Stimulated activated CD4-positive, alpha-beta T cell treated with anti-CD3 and anti-CD28 coated beads, Interleukin-12 subunit alpha, Interleukin-12 subunit beta, amount 100 ng/mL, for 4 hours (primary cell): ENCODE data around the gene EIF2AK3.
"Not testable (repeated sequence)": the region's sequence is repeated elsewhere in the genome, so short reads cannot be mapped to it uniquely, and the experiment has no call there.

Experiments
- DNase-seq: peaks from one replicate; pipeline ENCODE4 v3.0.0-alpha.2; 2020

The EIF2AK3 gene

DNA sequence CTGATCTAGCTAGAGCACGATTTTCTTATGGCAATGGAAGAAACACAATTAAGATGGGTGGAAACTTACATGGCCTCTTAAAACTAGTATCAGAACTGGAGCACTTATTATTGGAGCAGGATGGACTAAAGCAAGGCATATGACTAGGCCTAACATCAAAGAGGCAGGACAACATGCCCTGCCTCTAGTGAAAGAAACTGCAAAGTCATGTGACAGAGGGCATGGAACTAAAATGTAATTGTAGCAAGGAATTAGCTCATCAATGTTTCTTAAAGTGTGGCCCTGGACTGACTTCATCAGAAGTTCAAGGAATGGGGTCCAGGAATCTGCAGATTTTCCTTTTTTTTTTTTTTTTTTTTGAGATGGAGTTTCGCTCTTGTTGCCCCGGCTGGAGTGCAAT lies 5.3 kb upstream of the EIF2AK3 start:
- DNase-seq: no peak

DNA sequence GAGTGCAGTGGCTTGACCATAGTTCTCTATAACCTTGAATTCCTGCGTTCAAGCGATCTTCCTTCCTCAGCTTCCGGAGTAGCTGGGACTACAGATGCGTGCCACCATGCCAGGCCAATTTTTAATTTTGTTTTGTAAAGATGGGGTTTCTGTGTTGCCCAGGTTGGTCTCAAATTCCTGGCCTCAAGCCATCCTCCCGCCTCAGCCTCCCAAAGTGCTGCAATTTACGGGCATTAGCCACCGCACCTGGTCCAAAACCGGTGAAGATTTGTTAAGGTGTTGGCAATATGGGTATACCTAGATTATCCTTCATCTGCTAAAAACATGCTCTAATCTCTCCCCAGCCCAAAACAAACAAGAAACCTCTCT lies 1.3 kb upstream of the EIF2AK3 start:
- no peak for DNase-seq

DNA sequence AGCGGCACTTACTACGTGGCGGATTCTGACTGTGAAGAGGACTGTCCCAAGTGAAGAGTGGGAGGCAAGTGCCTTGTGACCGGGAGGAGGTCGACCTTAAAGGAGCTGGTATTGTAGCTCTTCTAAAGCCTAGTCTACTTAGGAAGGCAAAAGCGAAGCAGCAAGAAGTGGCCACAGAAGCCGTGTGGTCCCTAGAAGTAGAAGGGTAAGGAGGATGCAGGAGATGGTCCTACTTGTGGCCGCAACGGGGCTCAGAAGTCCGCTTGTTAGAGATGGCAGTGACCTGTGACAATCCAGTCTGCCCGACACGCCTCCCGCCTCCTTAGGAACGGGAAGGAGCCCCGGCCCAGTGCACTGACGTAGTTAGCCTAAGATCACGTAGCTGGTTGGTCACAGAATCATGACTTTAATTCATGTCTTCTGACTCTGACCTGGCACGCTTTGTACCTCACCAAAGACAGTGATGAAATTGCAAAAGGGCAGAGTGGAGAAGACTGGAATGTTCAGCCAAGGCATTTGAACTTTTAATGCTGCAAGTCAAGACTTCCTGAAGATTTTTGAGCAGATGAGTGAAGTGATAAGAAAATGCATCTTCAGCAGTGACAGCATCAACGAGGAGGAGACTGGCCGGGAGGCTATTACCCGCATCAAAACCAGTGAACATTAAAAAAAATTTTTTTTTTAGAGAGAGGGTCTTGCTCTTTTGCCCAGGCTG lies 749 bp upstream of the EIF2AK3 start:
- peak; percentile 65 for DNase-seq

DNA sequence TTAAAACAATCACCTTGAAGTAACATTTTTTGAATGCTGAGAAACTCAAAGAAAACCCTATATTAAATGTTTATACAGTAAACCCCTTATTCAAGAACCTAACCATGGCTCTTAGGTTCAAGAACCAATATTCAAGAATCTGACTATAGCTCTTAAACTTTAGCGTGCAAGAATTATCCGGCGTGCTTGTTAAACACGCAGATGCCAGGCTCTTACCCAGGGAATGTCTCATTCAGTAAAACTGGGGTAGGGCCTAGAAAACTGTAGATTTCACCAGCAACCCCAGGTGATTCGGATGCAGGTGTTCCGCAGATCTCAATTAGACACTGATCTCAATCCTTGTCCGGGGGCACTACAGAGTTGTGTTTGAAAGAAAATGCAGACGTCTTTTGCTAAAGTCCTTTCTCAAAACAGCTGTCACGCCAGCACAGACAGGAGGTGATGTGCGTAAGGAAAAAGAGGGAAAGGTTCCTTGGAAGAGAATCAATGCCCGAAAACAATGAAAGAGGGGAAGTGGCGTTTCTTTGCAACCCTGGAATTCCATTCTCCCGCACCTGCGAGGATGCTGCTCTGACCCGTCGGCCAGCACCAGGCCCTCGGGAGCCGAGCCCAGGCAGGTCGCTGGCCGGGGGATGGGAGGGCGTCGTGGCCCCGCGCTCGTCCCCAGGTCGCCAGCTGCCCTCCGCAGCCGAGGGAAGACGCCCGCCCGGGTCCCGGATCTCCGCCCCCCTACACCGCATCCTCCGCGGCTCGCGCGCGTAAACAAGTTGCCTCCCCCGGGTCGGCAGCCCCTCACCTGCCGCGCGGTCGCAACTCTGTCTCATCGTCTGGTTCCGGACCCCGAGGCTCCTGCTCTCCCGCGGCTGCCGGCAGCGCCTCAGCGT lies 851 bp downstream of the EIF2AK3 start:
- peak; percentile 36 for DNase-seq

DNA sequence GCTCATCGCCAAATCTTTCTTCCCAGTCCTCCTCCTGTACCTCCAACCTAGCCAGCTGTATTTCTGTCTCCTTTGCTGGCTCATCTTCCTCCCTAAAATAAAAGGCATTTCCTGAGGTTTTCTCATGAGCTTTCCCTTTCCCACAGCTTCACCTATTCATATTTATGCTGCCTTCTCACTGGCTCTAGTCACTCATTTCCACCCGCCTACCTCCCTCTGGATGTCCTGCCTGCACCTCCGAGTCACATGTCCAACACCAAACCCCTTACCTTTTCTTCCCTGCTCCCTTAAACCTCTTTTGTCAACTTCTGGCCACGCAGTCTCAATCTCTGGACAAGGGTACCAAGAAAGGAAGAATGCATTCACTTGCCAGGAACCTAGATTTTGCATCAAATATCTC lies 2.8 kb downstream of the EIF2AK3 start:
- DNase-seq: no peak

DNA sequence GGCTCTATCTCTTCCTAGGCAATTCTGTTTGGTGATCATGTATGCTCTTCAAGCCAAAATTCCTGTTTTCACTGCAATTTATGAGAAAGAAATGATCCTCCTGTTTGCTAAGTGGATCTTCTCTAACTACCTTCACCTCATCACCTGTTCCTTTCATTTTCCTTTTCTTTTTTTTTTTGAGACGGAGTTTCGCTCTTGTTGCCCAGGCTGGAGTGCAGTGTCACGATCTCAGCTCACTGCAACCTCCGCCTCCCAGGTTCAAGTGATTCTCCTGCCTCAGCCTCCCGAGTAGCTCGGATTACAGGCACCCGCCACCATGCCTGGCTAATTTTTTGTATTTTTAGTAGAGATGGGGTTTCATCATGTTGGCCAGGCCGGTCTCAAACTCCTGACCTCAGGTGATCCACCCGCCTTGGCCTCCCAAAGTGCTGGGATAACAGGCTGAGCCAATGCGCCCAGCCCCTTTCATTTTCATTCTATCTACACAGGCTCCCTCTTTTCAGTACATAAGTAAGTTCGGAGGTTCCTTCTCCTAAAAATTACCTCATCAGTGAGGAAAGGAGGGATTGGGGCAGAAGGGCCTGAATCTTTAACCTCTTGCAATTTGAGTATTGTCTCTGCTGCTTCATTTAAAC lies 3.3 kb downstream of the EIF2AK3 start:
- not testable (repeated sequence) for DNase-seq

DNA sequence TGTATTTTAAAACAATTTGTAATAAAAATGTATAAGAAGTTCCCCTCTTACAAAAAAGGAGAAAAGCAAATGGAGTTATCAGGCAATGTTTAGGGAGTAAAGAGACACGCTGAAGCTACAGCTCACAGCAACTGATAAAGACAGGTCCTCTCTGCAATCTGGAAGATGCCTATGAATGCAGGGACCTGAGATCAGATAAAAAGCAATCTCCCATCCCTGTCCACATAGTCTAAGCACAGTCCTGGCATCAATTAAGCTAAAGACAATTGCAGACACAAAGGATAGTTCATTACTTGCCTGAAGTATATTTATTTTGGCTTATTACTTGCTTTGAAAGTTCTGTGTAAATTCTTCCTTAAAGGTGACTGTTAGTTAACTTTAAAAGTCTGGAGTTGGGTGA lies 5.0 kb downstream of the EIF2AK3 start:
- no peak for DNase-seq

DNA sequence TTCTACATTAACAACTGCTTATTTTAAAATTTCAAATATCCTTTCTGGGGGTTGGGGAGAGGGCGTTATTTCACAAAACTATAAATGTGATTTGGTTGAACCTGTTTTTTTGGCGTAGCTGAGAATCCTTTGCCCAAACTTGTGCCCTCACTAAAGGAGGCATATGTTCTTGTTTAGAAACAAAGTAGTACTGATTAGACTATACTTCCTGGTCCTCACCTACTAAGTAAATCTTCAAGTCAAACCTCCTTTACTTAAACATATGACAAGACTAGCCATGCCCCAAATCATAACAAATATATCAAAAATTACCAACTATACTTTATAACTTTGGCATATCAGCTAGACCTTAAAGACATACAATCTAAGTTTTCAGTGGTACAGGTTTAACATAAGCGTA lies 5.8 kb downstream of the EIF2AK3 start:
- DNase-seq: no peak

DNA sequence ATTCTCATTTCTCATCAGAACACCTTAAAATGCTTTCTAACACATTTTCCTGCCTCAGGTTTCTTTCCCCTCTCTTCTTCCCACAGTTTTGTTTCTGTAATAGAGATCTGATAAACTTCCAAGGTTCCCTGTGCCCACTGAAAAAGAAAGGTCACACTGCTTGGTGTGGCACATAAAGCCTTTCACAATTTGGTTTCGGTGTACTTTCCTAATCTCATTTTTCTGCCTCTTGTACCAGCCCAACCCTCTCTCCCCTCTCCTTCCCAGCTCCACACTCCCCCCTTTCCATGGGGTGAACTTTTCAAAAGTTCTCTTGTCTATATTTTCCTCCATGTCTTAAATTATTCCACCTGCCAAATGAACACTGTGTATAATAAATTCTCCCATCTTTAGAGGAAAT lies 7.2 kb downstream of the EIF2AK3 start:
- no peak for DNase-seq

DNA sequence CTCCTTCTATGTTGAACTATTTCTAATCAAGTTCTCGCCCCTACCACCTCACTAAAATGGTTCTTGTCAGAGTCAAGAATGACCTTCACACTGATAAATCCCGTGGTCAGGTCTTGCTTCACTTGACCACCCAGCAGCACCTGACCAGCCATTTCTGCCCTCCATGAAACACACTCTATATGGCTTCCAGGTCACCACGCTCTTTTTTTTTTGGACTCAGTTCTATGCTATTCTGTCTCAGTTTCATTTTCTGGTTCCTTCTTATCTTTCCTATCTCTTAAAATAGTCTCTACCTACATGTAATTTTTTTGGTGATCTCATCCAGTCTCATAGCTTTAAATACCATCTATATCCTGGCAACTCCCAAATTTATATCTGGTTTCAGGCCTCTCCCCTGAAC lies 11.4 kb downstream of the EIF2AK3 start:
- no peak for DNase-seq

DNA sequence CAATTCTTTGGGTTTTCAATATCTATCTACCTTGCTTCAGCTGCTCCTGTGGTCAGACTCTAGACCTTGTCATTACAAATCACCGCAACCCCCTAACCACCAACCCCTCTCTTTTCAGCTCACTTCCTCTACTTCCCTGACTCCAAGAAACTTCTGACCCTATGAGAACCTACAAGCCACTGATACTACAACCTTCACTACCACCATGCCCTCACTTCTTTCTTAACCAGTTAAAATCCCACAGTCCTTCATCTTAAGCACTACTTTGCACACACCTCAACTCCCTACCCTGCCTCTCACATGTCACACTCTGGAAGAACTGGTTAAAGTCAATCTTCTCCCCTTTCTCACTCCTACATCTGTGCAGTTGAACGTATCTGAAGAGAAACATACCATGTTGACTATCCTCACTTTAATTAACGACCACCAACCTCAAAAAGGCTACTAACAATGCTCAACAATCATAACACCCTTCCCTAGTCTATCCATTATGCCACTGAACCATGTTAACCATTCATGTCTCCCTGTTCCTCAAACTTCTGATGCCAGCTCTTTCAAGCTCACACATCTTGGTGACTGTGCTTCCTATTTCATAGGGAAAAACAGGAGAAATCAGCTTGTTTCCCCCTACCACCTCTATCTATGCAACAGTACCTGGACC lies 12.6 kb downstream of the EIF2AK3 start:
- DNase-seq: no peak

DNA sequence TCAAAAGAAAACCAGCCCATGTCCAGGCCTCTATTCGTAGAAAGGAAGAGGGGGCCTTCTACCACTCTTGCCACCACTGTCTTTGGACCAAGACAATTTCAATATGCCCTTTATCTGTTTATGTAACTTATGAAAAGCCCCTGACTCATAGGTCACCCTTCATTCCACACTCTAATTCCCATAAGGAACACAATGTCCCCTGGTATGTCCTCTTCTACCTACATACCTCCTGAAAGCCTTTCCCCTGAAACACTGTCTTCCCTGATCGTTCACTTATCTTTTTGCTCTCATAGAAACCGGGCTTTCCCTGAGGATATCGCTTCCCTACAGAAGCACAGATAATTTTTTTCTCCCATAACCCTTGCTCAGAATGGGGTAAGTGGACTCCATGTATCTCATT lies 13.3 kb downstream of the EIF2AK3 start:
- no peak for DNase-seq

DNA sequence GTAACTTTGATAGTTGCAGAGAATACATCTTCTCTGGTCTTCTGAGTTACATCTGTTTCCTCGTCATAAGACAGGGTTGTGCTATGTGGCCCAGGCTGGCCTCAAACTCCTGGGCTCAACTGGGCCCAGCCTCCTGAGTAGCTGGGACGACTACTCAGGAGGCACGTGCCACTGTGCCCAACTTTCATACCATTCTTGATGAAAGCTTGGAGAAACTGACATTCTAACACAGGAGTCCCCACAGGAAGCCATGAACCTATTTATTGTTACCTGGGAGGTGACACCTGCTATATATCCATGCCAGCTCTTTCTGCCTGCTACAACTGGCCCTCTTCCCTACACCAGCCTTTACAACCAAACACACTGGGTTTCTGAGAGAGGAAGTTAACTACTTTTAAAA lies 19.1 kb downstream of the EIF2AK3 start:
- no peak for DNase-seq

DNA sequence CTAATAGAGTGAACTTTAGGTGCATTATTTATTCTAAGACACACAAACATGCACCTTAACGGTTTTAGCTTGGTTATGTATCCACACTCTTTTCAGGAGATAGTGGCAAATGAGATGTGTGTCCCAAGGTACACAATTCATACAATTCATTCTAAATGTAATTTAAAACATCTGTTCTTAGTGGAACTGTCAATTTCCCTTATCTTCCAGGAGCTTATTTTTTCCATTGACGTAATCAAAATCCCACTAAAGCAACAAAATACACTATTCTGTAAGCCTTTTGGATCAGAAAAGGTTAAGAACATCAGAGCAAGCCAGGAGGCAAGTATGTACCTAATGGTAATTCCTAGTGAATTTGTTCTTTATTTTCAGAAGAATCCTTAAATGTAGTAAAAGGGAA lies 19.8 kb downstream of the EIF2AK3 start:
- DNase-seq: no peak

DNA sequence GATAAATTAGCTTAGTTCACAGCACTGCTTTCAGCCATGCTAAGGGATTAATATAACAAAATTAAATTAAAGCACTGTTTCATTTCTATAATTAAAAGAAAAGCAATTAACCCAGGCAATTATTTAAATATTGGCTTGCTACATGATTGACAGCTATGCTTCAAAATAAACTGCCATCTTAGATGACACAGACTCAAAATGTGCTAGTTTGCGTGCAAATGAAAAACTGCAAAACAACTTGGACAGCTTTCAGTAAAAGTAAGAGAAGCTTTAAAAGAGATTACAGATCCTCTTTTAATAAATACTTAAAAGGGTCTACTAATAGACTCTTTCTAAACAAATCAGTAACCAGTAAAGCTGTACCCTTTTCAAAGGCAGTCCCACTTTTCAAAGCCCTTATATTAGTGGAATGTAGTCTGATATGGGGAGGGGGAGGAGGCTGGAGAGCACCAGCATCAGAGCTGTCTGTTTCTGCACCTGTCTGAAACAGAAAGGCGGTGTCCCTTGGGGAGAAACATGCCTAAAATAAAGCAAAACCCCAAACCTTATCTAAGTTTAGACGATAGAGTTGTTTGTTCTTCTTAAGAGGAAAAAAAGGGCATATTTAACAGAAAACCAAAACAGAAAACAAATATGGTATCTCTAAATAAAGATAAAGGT lies 20.8 kb downstream of the EIF2AK3 start:
- no peak for DNase-seq

DNA sequence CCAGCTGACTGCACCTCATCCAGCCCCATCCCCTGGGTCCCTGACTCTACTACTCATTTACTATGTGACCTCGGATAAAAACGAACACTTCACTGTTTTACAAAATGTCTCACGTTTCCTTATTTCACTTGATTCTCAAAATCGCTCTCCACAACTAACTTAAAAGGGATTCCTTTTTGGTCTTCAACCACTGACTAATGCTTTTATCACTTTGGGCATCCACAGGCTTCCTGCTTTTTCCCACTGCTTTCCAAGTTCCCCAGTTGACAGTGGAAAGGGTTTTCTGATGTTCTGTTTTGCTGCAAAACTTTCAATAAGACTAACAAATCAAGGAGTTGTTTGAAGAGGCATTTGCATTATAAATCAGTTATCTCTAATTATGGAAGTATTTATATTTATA lies 24.1 kb downstream of the EIF2AK3 start:
- no peak for DNase-seq

DNA sequence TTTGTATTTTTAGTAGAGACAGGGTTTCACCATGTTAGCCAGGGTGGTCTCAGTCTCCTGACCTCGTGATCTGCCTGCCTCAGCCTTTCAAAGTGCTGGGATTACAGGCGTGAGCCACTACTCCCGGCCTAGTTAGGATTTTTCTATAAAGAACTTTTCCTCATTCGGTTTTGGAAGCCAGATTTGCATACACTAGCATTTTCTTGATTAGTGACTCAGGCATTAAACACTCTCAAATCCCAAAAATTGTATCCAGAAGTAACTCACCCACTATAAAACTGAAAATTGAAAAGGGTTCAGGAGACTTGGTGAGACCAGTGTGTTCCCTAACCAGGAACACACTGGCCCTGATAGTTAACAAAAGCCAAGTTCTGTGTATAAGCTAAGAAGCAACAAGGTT lies 25.2 kb downstream of the EIF2AK3 start:
- no peak for DNase-seq

DNA sequence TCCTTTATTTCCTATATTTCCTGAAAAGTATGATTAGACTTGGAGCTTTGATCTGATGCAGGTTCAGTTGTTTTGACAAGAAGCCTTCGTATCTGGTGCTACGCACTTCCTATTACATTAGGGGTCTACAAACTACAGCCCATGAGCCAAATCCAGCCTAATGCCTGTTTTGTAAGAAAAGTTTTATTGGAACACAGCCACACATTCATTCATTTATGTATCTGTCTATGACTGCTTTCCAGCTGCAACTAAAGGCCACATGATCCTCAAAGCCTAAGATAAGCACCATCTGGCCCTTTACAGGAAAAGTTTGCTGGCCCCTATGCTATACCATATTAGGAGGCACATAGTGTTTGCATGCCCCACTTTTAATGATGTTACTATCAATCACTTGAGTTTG lies 26.0 kb downstream of the EIF2AK3 start:
- DNase-seq: no peak

DNA sequence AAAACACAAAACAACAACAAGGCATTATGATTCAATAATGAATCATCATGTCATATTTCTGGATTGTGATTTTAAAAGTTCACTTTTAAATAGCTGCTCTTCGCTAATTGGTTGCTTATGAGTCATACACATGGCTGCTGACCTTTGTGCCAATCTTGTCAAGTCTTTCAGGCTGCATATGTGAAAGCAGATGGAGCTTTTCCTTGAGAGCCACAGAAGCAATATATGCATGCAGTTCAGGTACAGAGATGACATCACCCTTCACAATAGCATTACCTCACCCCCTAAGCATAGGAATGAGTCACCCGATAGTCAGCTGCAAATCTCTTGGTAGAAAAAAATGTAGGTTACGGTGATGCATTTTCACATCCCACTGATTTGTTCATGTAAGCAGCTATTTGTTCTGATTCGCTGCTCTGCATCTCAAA lies 27.2 kb downstream of the EIF2AK3 start:
- peak; percentile 4 for DNase-seq

DNA sequence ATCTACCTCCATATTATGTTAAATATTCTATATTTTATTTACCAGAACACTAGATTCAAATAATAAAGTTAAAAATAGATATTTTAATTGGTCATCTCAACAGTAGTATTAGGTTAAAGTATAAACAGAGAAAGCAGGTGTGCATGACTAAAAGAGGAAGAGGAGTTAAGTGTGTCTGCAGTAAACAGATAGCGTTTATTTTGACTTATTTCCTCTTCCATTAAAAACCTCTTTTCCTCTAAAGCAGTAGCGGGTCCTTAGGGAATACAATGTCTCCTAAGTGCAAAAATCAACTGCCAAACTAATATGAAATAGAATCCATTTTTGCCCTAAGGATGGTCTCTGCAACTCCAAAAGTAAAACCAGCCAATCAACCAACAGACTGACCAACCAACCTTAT lies 27.7 kb downstream of the EIF2AK3 start:
- DNase-seq: no peak

DNA sequence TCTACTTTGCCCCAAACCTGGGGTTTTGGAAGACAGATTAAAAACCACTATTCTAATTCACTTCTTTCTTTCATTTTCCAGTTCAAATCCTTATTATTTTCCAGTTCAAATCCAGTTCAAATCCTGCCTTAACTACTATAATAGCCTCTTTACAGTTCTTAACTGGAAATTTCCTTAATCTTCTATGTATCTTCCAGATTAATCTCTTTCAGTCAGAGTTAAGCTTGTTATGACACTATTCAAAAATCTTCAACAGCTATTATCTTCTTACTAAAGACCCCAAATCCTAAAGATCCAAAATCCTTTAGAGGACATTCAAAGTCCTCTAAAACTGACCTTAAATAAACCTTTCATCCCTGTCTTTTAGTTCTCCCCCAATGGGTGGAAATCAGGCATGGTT lies 30.1 kb downstream of the EIF2AK3 start:
- DNase-seq: no peak

DNA sequence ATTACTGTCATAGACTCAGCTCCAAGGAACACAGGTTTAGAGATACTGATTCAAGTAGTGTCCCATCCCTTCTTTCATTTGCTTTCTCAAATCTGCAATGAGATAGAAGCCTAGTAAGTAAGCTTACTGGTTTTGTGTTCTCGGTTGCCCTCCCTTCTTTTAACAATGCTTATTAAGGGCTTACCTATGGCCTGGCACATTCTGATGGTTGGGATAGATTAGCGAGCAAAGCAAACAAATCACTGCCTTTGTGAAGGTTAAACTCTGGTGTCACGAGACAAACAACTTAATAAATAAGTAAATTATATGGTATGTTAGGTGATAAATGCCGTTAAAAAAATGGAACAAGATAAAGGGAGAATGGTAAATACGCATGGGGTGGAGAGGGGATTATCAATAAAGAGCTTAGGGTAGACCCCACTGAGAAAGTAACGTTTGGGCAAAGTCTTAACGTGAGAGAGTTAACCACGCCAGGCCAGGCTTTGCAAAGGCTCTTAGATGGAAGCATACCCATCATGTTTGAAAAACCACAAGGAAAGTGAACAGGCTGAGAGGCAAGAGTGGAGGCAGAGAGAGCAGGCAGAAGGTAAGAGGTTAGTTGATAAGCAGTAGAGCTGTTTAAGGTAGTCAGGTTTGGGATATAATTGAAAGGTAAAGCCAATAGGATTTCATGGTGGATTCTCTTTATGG lies 31.0 kb downstream of the EIF2AK3 start:
- DNase-seq: no peak
